GM21723 (cell line): ENCODE measurements around the gene CD58.

Experiments used
- ATAC-seq: cut with Tn5 transposase; IDR thresholded peaks from one replicate; pipeline ENCODE4 v1.9.1; 2021; ENCODE audit warnings: mild to moderate bottlenecking, moderate library complexity; ENCODE audit not compliant: unreplicated experiment

The CD58 gene

DNA sequence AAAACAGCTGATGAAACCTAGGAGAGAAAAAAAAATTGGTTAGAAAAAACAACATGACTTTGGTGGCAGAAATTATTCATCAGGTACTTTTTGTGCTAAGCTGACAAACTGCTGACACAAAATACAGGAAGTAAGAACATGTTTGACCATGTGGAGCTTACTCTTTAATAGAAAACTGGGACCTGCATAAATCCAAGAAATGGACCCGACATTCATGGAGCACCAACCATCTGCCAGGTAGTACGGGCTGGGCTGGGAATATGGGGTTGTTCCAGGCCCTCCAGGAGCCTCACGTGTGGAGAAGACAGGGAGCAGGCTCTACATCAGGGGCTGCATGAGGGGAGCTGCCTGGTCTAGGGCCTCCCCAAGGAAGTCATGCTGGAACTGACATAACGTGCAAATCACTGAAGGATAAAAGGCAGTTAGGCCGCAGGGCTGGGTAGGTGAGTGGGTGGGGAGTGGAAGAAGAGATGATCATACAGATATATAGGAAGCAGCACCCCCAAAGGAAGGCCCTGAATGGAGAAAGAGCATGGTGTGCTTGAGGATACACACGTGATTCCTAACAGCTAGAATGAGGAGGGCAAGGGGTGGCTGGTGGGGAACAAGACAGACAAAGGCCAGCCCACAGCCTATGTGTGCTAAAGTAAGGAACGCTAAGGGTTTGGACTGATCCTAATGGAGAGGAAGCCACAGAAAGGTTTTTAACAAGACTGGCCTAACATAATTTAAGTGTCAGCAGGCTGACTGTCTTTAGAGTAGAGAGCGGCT, 26.1 kb downstream of the CD58 start:
- ATAC-seq, result peak; percentile 44

DNA sequence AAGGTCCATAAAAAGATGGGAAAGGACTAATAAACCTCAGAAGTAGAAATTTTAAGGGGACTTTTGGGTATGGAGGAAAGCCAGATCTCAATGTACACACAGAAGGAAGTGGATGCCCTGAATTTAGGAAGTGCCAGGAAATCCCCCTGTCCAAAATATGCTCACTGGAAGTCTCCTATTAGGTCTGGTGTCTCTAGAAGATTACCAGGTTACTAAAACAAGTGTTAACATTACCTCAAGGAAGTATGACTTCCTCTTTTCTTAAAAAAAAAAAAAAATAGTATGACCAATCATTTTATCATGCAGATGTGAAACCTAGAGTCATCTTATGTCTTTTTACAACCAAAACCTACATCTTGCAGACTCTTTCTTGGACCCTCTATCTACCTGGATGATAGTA, 30.7 kb downstream of the CD58 start:
- ATAC-seq, result peak; percentile 48

DNA sequence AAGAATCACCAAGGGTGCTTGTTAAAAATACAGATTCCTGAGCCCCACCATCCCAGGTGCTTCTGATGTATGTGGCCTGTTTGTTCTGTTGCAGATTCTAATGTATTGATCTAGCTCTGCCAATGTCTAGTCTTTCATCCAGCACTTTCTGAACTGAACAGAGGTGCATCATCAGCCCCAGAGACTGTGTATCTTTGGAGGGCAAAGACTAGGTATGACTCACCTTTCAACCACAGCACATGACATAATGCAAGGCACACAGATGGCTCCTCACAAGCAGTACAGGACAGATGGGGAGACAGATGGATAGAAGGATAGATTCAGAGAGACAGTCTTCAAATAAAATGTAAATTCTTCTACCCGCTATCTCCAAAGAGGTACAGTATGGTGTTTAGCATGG, 32.3 kb downstream of the CD58 start:
- ATAC-seq, result peak; percentile 67

DNA sequence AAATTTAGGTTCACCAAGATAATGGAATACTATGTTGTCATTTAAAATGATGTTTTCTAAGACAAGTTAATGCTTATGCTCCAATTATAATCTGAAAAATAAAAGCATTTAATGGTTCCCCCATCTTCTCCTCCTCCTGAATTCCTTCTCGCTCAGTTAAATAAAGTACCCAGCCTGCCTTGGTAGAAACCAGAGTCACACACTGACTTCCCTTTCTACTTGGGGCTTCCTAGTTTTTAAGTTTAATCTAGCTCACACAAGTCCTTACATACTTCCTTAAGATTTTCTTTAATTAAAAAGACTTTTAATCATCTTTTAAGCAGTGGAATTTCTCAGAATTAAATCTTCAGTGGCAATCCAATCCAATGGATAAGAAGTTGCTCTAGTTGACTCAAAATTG, 32.9 kb downstream of the CD58 start:
- no peak for ATAC-seq

DNA sequence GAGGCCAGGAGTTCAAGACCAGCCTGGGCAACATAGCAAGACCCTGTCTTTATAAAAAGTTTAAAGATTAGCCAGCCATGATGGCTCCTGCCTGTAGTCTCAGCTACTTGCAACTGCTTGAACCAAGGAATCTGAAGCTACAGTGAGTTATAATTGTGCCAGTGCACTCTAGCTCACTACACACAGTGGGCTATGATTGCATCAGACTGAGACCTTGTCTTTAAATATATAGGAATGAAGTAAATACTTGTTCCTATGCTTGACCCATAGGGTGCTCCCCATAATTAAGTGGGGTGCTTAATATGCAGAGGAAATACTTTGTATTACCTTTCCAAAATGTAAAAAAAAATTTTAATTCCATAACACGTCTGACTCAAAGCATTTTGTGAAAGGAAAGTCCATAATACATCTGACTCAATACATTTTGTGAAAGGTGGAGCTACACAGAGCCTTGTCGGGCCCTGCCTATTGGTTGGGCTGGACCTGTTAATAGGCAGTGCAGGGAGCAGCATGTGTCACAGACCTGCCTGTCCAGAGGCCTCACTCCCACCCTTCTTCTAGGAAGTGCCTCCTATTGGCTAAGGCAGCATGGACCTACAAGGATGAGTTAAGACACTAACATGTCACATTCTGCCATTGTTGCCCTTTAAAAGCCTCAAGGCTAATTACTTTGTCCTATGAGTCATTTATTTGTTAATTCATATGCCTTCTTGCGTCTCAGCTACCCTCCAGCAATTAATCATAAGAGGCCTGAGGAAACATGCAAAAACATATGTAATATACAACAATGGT, 33.6 kb downstream of the CD58 start:
- no peak for ATAC-seq

DNA sequence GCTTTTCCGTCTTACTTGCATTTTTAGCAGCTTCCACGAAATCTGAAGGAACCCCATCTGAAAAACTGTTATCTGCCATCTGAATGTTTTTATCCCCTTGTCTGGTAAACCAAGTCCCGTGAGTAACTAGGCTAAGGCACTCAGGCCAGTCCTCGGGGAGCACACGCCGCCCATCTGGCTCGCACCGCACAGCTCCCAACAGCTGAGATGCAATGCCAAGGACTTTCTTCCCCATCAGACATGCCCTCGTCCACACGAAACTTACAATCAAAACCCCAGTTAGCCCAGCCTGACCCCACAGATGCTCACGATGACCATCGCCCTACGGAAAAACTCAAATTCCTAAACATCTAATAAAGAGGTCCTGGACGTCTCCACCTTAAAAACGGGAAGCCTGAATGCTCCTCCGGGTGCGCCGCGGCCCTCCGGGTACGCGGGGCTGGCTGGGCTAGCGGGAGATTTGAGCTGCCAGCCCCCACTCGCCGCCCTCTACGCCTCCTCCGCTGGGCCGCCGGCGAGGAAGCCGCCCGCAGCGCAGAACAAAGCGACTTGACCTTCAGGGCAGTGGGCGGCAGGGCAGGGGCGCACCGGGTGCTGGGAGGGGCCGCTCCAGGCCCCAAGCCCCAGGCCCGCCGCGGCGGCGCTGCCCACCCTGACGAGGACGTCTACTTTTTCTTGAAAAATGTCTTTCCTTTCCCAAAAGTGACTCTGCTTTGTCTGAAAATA, 36.6 kb downstream of the CD58 start:
- ATAC-seq, result no peak

DNA sequence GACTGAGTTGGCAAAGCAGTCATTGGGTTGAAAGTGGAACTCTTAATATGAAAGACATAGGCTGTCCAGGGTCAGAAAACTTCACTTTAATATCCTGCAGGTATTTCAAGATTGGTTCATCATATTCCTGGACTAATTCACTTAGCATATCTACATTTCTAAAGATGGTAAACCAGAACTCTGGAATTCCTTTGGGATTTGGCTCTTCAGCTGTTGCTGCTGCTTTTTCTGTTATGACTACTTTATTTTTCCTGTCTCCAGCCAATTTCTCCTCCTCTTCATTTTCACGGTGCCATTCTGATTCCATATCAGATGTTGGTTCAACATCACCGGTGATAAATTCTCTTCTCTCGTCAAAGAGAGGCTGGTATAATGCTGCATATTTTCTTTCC, 37.4 kb downstream of the CD58 start:
- ATAC-seq, result no peak

DNA sequence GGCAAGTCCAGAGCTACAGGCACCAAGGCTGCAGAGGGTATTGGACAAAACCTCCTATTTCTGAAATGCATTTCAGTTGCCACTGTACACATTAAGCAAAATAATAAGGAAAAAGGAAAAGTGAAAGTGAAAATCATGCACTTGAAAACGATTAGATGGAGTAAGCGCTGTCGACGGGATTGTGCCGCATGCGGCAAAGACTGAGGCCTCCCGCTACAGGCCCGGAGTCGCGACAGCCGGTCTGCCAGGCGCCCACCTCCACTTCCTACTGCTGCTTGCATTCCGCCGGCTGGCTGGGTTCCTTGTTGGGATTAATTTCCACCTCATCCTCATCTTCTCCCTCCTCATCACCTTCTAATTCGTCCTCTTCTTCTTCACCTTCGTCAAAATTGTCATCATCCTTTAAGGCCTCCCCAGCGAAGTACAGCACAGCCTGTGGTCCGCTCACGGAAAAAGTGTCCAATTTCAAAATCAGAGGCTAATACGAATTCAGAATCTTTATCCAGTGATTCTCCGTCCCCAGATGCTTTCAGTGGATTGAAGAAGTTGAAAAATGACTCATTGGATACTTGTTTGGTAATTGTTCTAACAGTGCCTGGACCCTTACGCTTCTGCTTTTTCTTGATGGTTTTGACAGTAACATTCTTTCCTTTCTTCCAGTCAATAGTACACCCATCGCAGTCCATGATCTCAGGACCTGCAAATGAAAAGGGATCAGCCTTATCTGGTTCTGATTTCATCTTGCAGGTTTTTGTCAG, 38.0 kb downstream of the CD58 start:
- no peak for ATAC-seq

DNA sequence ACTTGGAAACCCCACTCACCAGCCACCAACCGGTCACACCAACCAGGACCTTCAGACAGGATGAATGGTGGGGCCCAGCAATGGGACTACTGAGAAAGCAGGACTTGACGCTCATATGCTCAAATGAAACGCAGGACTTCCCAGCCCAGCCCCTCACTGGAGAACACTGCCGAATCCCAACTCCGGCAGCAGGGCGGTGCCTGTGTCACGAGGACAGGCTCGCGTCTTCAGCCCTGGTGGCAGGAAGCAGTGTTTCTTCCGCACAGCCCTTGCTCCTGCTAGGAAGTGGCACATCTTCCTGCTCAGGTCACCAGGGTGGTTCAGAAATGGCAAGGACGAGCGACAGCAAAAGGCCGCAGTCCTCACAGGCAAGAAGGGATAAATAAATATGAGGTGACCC, 38.9 kb downstream of the CD58 start:
- no peak for ATAC-seq

DNA sequence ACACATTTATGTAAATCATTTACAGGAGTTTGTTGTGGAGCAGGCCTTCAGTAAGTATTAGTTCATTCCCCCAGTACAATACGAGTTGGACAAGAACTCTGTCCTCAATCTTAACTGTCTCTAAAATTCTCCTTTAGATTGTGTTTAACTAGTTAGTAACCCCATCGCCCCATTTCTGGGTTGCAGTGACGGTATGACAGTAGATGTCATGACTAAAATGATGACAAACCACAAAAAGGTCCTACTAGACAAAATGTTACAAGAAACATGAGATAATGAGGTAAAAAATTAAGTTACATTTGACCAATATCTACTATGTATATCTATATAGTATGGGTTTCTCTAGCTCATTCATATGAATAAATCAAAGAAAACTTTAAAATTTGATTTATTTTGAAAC, 41.1 kb downstream of the CD58 start:
- ATAC-seq, result no peak

DNA sequence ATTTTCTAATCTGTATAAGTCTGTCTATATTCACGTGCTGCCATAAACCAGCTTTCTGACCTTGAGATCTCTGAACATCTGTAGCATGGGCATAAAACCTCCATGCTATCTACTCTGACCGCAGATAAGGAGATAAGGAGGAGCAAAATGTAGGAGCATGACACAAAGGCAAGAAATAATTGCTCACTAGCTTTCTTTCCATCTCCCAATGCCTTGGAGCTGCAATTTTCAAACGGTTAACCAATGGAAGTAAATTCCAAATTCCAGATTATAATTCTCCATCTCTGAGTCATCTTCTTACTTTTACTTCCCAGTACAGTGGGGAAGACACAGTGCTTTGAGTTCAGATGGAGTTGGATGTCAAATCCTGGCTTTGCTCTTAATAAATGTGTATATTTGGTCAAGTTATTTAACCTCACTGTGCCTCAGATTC, 41.6 kb downstream of the CD58 start:
- no peak for ATAC-seq

DNA sequence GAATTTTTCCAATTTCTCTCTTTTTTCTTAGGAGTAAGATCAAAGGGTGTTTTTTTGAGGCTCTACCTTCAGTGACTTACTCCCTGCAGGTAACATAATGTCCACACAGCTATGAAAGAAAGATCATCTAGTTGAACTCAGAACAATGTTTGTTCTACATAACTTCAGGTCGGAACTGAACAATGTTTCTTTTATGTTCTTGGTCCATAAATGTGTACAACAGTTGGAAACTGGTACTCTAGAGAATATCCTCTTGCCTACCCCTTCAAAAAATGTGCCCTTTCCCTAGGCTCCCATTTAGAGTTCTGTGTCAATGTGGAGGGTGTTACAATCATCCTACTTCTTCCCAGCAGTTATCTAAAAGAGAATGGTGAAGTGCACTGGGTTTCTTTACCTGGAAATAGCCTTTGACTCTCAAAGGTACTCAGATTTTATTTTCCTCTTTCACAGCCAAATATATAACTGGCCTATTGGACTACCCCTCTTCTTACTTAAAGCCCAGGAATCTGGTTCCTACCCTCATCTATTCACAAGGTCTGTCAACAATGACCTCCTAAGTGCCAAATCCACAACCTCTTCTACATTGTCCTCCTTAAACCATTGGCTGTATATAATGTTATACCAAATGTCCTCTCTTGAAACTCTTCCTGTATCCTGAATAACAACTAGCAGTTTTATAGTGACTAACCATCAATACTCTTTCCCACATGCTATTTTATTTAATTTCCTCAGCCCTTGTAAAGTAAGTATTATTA, 42.3 kb downstream of the CD58 start:
- no peak for ATAC-seq

DNA sequence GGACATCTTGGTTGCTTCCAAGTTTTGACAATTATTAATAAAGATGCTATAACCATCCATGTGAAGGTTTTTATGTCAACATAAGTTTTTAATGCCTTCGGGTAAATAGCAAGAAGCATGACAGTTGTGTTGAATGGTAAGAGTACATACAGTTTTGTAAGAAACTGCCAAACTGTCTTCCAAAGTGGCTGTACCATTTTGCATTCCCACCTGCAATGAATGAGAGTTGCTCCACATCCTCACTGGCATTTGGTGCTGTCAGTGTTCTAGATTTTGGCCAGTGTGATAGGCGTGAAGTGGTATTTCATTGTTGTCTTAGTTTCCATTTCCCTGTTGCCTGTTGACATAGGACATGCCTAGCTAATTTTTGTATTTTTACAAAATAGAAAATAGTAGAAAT, 45.4 kb downstream of the CD58 start:
- no peak for ATAC-seq

DNA sequence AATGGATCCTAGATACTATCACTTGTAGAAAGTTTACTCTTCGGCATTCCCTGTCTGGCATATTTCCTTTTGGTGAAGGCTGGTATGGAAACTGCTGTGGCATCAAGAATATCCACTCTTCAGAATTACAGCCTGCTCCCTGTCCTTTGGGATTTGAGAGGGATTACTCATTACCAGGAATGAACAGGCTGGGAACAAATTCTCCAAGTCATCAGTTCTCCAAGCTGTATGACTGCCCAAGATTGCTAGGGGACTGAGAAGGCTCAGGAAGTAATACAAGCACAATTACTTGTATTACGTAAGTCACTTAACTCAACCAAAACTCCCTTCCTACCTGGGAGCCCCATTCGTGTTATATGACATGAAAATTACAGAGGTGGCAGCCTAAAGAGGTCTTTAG, 49.6 kb downstream of the CD58 start:
- no peak for ATAC-seq

DNA sequence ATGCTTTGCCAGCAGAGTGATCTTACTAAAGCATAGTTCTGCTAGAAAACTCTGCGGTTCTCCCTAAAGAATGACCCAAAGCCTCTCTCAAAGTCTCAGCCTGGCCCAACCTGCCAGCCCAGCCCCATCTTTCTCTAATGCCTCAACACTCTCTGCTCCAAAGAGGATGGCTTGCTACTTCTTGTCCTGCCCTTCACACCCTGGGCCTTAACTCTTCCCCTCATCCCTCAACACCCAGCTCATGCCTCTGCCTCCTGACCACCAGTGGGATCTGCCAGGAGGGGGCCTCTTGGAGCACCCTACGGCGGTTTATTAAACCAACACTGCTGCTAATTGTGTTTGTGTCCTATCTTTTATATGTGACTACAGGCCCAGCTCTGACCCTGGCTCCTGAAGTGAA, 52.4 kb downstream of the CD58 start:
- no peak for ATAC-seq

DNA sequence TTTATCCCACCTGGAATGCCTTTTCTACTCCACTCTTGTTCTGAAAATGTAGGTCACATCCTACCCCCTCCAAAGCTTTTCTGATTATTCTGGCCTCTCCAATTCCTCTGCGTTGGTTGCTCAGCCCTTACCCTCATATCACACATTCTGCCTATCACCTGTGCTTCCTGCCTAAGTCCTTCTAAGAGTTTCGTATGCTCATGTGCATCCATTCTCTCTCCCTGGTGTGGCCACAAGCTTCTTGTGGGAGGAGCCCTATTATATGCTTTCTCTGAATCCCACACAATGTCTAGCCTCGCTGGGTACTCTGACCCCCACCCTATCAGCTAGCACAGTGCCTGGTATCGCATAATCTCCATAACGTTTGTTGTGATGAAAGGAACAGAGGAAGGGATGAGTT, 54.2 kb downstream of the CD58 start:
- no peak for ATAC-seq

DNA sequence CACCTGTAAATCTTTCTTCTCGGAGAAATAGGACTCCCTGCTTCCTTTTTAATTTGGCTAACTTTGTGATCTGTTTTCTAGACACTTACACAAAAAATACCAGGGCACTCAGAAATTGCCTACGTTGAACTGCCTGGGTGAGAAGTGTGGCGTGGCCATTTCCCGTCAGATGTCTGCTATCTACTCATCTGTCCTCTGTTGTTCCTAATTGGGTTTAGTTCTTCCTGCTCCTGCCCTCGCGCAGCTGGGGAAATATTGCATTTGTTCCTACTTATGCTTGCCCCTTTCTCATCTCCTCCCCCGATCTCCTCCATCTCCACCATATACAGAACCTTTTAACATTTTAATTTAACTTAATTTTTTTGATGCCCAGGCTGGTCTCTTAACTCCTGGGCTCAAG, 55.1 kb downstream of the CD58 start:
- peak; percentile 26 for ATAC-seq

DNA sequence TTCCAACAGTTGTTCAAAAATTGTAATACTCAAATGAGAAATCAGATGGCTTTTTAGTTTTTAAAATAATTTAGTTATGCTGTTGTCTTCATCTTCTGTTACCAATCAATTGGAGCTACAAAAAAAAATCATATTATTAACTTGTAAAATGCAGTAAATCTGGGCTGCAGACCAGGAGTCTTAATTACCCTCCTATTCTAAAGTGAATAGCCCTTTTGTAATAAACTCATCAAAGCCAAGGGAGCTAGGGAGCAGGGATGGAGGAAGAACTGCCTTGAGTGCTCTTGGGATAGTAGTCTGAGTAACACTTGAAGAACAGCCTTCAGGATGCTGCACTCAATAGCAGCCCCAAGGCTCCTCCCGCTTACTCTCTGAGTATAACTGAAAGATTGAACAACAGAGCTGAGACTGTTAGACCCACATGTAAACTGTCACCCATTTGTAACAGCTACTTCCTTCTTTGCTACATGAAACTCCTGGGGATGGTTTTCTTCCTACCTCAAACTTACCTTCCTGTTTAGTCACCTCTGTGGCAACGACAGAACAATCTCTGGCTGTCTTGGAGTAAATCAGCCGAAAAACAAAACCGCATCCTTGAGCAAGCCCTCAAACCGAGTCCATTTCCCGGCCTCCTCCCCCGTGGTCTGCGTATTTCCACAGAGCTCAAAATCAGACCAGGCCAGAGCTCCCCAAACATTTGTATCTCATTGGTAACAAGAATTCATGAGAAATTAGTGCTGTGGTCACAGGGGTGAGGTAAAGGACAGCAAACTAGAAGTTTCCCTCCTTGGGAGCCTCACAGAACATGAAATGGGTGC, 55.9 kb downstream of the CD58 start:
- ATAC-seq, result peak; percentile 76

DNA sequence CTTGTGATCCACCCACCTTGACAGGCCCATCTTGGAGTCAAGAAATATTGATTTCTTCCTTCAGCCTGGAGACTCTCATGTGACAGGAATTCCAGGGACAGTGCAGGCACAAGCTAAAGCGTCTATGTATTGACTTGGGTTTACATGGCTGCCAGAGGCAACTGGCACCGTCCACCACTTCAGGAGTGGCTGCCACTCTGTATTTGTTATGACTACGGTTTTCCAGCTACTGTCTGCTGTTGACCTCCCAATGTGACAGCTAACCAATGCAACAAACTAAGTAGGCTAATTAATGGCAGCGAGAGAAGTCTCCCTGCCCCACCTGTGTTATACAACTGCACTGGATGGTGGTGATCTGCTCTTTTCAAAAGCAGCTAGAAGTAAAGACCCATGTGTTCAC, 56.9 kb downstream of the CD58 start:
- no peak for ATAC-seq
